HG03045 (cell line): ENCODE measurements around the gene PLXNA2.

Experiments
- ATAC-seq: cut with Tn5 transposase; IDR thresholded peaks from one replicate; pipeline ENCODE4 v1.9.1; 2021; ENCODE audit warnings: mild to moderate bottlenecking, moderate library complexity; ENCODE audit not compliant: unreplicated experiment

Gene PLXNA2

DNA sequence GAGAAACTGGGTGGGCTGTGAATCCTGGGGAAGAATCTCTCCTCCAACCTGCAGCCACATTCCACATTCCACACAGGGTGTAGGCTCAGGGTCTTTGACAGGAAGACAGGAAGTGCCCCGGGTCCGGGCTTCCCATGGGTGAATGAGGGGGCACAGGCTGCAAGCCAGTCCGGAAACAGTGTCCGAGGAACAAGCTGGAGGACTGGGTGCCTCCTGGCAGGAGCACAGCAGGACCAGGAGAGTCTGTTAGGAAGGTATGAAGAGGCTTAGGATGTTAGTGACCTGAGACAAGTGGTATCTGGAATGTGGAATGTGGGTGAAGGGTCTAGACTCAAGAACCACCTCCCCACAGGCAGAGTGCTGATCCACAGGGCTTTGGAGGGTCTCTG, 212.3 kb downstream of the PLXNA2 start:
- ATAC-seq, result no peak

DNA sequence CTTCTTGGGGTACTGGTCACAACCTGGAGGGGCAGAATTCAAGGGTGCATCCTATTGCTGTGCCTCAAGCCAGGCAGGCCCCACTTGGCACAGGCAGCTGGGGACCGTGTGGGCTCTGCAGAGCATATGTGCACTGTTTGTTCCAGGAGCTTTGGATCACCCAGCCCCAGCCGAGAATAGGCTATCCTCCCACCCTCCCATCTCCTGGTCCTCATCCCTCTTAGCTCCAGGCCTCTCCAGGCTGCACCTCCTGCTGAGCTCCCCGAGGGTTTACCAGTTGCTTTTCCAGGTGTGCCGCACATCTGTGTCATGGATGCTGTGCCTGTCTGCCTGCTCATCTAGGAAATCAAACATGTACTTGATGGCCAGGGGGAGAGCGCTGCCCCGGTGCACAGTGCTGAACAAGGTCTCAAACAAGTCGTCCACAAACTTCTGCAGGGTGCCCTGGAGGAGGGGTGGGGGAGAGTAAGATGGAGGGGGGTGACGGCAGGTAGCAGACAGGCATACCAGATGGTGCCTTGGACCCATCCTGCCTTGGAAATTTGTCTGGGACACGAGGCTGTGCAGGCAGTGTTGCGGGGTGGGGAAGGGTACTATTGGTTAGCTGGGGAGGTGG, 212.8 kb downstream of the PLXNA2 start:
- no peak for ATAC-seq

DNA sequence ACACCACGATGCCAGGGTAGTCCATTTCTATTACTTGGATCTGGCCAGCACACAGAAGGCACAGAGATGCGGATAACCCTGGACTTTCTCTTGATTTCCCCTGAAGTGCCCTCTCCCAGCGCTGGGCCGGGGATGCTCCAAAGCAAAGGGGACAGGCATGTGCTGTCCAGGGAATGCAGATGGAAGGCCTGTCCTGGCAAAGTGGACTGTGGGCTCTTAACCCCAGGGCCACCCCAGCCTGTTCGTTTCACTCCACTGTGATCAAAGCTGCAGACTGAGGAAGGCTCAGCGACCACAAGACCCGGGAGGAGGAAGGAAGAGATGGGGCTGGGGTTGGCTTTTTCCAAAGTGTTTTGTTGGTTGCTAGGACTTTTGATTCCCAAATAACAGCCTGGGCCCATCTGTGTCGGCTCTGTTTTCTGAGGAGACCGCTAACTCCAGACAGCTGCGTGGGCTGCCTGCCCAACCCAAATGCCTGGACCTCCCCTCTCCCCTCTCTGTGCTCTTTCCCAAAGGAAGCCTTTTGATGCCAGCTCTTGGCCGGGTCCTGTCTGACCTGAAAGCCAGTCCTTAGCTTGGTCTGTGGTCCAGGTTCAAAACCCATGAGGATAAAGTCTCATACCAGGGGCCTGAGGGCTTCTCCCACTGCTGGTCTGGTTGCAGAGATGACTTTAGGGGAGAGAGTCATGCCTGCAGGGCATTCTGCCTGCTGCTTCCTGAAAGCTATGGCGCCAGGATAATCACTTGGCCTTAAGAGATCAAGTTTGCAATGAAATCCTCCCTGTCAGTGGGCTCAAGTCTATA, 213.7 kb downstream of the PLXNA2 start:
- no peak for ATAC-seq

DNA sequence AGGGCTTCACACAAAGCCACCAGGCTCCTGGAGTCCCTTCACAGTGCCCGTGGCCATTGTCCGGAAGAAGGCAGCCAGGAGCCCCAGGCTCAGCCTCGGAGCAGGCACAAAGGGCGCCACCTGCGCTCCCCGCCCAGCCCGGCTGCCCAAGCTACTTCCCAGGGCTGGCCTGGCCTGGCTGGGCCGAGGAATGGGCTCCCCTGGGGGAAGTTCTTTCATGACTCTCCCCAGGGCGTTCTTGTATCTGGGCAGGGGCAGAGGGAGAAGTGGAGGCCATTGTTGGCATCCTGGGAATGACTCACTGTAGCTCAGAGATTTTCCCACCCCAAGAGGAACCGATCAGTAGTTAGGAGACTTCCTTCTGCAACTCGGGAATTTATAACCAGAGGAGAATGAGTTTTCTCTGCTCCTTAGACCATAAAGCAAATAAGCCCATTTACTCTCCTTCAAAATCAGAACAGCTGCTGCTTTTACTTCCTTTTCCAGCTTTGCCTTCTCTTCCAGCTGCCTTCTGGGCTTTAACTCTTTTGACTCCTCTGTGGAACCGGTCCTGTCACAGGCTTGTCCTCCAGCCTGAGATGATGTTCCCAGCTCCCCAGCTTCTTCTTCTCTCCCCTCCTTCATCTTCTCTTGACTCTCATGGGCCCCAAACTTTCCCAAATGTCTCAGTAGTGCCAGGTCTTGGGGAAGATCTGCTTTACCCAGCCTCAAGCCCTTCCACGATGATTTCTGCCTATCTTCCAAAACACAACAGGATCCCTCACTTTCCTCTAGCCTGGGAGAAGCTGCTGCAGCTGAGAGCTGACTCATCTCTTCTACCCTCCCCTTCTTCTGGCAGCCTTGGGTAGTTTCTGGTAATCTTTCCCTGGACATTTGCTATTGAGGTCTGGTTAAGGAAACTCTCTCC, 214.6 kb downstream of the PLXNA2 start:
- no peak for ATAC-seq

DNA sequence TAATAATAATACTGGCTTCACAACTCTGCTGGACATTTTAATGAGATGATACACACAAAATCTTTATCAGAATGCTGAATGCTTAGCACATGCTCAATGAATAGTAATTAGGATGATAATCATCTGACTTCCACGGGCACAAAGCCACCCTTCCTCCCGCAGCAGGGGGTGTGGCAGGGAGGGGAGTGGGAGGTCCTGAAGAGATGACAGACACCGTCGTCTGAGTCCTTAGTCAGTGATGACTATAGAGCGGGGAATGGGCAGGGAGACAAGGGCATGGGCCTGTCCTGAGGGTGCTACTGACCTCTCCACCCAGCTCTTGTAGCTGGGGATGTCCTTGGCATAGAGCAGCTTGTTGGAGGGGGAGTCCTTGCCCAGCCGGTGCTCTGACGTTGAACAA, 215.7 kb downstream of the PLXNA2 start:
- ATAC-seq, result no peak

DNA sequence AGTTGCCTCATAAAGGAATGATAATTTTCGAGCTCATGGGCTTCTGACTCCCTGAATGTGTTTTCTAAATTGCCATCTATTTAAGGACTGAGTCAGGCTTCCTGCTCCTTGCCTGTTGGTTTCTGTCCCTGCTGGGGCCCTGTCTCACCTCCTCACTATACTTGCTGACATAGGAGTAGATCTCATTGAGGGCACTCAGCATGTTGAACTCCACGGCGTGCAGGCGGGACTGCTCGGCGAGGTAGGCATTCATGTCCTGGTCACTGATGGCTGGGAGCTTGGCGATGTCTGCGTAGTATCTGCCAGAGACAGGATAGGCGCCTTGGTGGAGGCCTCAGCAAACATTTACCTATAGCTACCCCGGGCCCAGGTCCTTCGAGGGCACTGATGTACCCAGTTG, 216.3 kb downstream of the PLXNA2 start:
- no peak for ATAC-seq

DNA sequence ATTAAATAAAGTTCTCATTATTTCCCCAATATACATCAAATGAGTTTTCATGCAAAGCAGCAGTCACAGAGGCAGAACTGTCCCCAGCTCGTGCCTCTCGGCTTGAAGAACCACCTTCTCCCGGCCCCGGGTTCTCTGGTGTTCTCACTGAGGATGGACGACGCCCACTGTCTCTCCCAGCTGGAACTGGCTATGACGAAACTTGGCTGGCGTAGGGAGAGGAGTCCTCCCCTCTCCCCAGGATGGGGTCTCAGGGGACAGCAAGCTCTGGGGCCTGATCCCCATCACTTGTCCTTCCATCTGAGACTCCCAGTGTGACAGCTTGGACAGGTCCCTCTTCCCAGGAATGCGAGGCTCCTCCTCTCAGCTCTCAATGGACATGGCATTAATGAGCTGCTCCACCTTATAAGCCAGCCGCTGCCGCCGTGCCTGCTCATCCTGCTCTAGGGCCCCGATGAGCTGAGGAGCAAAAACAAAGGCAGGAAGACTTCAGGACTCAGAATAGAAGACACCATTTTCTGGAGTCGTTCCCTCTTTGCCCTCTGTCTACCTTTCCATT, 217.2 kb downstream of the PLXNA2 start:
- no peak for ATAC-seq

DNA sequence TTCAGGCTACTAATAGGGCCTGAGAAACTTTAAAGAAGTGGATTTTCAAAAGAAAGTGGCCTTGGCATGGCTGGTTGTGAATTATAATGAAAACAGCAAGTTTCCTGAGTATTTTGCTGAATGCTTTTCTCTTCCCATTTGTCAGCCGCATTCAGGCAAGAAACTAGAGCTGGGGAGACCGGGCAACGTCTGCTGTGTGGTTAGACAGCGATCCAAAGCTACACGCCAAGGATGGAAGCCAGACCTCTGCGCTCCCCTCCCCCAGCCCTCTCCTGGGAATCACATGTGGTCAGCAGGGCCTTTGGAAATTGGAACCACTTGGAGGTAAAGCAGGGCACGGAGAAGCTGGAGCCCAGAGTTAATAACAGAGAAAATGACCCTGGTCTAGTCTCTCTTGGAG, 219.2 kb downstream of the PLXNA2 start:
- no peak for ATAC-seq

GRCh38 chr1:208024406-208024805, 219.8 kb downstream of the PLXNA2 start:
- no peak for ATAC-seq

DNA sequence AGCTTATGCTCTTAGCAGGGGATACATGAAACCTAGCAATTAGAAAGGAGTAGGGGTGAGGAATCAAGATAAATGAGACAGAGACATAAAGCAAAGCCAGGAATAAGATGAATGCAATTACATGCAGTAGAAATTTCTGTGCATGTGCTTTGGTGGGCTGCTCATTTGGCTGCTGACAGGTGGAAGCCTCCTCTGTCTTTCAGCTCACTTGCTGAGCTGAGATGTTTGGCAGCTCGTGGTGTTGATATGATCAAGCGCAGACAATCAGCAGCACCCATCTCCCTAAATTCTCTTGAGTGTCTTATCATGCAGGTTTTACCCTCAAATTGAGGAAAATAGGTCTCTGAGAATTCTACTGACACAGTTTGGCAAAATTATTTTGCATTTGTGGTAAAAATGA, 224.9 kb downstream of the PLXNA2 start:
- no peak for ATAC-seq

DNA sequence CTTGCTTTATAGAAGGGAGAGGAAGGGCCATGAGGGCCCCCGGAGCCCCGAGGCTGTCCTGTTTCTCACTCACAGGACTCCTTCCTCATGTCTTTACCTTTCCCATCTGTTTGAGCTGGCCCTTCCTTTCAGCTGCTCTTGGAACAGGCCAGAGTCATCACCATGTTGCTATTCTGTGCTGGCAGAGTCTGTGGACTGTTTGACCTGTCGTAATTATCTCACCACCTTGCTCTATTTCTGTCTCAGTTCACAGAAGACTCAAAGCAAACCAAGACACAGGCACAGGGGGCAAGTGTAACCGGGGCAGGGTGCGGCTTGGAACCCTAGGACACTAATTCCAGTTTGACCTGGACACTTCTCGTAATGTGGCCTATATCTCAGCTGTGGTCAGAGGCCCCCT, 228.9 kb downstream of the PLXNA2 start:
- ATAC-seq, result no peak

DNA sequence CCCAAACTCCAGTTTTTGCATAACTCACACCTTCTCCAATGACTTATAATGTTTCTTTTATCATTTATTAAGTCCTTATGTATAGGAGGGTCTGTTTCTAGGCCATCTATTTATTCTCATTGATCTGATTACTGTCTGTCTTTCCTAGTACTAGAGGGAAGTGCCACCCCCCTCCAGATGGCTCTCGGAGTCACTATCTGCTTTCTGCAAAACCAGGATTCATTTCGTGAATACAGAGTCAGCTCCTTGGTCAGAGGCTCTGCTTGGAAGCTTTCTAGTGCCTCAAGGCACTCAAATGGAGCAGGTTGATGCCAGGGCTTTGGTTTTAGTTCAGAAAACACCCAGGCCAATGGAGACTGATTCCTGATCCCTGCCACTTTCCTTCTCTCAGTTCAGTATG, 231.0 kb downstream of the PLXNA2 start:
- no peak for ATAC-seq

- ATAC-seq, result no peak
Measured at GRCh38 chr1:208012721-208013120, 231.5 kb downstream of the PLXNA2 start.

DNA sequence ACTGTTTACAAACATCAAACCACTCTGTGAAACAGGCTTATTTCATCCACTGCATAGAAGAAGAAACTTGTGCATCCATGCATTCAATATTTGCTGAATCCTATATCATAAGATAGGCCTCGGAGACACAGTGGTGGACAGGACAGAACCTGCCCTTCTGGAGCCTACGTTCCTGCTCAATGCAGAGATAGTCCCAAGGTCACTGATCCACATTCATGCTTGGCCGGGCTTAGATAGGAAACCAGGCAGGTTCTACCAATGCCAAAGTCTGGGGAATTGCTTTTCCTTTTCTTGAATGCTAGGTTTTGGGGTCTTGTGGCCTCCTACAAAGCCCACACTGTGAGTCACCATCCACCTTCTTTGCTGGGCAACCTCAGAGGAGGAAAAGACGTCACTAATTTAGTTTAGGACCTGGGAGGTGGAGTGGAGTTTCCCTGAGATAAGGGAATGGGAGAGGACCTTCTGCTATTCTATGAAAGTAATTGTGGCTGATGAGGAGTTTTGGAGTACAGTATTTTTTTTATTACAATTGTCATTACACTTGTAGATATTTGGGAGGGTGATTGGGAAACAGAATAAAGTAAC, 233.6 kb downstream of the PLXNA2 start:
- ATAC-seq, result no peak

DNA sequence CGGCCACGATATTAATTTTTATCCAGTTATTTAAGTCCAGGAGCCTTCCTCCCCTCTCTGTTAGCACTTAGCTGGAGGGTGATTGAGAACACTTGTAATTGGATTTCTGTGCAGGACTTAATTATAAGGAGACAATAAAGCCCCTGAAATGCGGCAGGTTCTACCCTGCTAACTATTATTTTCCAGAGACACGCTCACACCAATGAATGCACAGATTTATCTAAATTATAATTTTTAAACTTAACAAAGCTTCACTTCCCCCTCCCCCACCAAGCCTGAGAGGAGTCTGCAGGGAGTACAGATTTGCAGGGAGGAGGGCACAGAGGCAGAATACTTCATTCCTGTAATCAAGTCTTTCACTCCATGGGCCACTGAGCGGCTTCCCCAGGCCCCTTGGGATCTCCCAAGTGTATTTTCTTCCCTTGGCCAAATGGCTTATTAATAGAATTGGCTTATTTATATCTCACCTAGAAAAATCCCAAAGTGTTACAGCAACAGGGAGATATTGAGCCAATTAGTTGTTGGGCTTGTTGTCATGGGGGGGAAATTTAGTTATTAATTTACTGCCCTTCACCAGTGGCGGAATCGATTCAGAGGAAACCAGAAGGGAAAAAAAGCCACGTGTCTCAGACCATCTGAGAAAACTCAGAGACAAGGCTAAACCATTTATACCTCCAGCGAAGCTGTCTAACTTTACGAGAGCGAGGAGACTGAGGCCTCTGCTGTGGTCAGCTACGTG, 234.3 kb downstream of the PLXNA2 start:
- ATAC-seq, result no peak

DNA sequence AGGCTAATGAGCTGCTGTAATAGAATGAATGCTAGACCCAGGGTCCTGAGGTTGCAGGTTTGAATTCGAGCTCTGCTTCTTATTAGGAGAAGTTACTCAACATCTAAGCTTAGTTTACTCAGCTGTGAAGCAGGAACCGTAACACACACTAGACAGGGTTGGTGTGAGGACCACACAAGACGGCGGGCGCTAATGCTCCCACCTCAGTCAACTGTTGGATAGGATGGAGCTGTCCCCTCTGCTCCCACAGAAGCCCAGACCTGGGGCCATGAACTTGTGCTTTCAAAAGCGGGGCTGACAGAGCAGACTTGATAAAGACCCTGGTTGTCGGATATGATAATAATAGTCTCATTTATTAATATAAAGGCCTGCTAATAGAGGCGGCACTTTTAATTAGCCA, 234.9 kb downstream of the PLXNA2 start:
- no peak for ATAC-seq

DNA sequence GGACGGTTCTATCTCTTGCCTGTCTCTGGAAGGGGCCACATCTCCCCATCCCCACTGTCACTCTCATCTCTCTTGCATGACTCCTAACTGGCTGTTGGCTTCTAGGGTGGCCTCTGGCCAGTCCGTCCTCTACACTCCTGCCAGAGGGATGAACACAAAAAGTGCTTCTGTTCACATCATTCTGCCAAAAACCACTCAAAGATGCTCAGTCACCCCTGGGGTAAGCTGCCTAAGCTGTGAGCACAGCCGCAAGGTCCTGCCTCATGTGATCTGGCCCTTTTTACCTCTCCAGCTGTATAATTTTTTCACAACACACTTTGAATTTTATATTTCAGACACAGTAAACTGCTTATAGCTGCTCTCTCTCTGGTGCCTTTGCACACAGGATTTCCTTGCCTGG, 235.7 kb downstream of the PLXNA2 start:
- ATAC-seq, result no peak

DNA sequence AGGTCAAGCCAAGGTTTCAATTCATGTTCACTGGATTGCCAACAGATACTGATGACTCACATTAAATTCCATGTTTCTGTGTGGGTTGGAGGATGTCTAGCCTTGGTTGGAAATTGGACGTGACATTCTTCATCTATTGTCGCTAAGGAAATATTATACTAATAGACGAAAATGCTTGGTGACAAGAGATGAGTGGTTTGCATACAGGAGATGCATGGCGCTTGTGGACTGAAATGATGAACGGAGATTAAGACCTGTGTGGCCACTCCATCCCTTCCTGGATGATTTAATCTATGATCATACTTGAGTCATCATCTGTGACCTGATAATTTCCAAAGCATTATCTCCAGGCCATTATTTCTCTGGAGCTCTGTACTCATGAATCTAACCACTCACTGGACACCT, 236.2 kb downstream of the PLXNA2 start:
- no peak for ATAC-seq

DNA sequence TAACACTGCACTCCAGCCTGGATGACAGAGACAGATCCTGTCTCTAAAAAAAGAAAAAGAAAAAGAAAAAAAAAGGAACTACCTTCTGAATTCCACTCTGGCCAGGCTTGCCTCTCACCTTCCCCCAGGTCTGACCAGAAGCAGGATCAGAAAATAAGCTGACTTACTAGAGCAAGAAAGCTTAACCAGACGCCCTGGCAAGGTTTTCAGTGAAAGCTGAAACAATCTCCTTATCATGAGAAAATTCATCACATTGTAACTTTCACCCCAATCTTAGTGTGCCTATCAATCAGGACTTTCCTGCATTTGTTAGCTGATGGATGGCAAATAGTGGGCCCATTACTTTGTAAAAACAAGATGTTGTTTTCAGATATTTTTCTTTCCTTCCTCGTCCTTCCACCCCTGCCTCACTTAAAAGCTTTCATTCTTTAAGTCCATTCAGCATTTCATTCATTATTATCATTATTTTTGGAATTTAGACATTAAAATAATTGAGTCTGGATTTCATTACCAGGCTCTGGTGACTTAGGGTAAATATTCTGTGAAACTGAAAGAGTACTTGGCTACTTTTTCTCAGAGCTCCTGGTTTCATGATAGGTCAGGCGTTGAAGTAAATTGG, 236.8 kb downstream of the PLXNA2 start:
- ATAC-seq, result no peak
